ENCODE results near the gene ATP1A1.

ATP1A1 gene

DNA sequence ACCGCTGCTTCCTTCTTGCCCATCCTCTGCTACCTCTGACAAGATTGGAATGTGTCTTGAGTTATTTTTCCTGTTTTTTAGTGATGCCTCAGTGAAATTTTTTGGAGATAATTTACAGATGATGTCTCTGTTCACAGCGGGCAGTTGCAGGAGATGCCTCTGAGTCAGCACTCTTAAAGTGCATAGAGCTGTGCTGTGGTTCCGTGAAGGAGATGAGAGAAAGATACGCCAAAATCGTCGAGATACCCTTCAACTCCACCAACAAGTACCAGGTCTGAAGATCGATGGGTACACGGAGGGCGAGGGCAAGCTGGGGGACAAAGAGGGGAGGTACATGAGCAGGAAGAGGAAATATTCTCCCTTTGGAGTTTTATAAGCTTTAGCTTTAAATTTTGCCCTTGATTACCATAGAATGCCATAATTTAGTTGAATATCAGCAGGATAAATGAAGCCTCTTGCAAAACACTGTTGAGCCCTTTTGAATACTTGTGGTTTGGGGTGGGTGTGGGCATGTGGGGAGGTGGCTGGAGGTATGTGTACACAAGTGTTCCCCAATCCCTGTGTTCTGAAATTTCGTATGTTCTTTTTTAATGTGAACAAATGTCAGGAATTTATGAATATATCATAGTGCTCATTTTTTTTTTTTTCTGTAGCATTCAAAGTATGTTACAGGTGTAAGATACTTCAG is 19.8 kb downstream of the ATP1A1 start:
- DNase-seq = no peak

DNA sequence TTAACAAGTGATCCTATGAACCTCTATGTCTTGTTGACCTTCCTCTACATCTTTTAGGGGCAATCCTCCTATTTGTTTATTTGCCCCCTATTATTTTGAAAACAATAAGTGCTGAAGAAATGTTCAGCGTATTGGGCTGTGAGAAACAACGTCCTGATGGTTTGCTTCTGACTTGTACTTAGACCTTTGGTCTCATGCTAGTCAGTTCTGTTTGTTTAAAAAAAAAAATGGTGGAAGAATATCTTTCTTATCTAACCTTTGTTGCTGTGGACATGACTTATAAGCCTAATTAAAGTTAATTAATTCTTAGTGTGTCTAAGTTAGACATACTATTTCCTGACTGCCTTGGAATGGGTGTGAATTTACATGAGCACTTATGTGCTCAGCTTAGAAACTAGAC is 20.7 kb downstream of the ATP1A1 start:
- no peak for DNase-seq

DNA sequence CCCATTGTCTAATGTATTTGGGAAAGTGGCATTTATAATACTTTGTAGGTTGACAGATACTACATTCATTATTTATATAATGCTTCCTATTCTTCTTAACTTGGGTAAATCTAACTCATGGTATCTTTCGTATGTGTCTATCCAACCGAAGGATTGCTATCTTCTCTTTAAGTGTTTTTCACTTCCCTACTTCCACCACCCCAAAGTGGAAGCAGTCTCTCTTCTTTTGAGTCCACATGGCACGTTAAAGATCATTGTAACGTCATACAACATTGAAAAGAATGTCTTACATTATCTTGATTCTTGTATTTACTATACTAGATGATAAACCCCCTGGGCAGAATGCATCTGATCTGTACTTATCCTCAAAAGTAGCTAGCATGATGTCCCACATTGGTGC is 21.2 kb downstream of the ATP1A1 start:
- DNase-seq = no peak

DNA sequence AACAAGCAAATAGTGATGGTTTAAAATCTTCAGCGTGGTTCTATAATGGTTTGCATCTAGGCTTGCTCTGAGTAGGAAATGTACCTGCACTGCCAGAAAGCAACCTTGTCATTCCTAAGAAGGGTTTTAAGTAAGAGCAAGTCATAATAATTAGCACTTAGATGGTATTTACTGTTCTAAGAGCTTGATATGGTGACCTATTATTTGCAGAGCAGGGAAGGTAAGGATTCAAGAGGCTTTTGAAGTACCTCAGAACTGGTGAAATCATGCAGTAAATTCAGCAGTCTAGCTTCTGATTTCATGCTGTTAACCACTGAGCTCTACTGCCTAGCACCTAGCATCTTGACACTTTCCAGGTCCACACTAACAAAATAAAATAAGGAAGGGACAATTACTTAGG is 23.7 kb downstream of the ATP1A1 start:
- no peak for DNase-seq

DNA sequence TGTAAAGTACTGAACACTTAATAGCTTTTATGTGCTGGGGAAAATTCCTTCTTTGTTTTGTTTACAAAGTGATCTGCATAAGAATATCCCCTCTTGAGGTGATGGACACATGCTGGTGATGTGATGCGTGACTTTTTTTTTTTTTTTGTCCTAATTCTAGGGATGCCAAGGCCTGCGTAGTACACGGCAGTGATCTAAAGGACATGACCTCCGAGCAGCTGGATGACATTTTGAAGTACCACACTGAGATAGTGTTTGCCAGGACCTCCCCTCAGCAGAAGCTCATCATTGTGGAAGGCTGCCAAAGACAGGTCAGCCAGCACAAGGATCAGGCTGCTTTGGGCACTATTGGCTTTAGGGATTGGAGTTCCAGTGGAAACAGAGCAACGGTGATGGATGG is 24.7 kb downstream of the ATP1A1 start:
- no peak for DNase-seq

DNA sequence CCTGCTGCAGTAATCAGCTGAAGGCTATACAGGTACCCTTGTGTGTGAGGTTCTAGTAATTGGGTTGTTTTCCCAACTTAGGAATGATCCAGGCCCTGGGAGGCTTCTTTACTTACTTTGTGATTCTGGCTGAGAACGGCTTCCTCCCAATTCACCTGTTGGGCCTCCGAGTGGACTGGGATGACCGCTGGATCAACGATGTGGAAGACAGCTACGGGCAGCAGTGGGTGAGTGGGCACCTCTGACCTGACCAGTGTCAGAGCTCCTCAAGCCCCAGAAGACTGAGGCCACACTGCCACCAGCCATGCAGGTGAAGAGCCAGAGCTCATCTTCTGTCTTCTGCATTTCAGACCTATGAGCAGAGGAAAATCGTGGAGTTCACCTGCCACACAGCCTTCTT is 27.7 kb downstream of the ATP1A1 start:
- DNase-seq = no peak

DNA sequence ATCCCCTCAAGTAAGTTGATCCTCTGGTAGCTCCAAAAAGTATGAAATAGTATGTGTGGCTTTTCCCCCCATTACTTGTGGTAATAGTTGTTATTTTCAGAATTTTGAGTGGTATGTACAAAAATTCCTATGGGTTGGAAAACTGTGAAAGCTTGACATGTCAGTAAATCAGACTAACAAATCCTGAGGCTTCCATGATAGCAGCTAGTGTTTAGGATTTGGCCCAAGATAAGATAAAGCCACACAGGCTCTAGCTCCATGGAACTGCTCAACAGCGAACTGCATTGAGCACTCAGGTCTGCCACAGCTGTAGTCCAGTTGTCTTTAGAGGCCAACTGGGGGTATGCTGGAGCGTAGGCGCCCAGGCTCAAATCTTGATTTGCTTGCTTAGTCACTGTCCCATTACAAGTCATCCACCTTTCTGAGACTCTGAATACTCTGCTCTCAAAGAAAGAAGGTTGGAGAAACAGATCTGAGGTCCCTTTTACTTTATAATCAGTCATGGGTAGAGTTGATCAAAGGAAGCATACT is 28.7 kb downstream of the ATP1A1 start:
- no peak for DNase-seq

DNA sequence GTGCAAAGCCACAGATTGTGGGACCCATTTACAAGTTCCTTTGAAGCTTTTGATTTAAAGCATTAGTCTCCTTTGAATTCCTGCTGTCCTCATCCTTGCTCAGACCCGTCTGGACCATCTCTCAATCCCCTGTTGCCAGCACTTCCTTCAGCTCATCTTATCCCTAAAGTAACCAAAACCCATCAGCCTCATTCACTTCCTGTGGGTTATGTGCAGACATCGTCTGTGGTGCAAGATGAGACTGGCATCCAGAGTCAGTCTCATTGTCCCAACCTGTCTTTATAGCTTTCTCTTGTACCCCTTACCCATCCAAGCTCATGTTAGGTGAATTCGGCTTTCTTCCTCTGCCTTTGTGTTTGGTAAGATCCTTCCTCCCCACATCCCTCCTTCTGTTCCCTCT is 29.3 kb downstream of the ATP1A1 start:
- no peak for DNase-seq

DNA sequence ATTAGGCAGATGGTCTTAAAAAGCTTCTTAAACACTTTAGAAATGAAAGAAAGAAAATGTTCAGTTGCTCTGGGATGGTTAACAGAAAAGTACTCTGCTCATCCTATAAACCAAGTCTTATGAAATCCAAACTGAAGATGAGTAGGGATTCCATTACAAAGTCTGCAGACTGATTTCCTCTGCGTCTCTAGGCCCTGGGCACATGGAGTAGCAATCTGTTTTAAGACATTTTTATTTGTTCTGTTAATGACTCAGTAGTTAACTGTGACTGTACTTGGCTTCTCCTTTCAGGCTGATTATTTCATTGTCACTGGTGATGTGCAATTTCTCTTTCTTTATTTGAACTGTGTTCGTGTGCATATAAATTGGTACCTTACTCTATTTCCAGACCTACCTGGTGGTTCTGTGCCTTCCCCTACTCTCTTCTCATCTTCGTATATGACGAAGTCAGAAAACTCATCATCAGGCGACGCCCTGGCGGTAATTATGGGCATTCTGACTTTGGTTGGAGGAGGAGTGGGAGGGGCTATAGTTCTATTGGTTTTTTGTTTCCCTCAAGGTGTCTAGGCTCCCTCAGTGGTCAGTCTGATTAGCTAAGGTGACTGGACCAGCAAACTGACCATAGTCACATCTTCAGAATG is 30.6 kb downstream of the ATP1A1 start:
- DNase-seq = no peak

DNA sequence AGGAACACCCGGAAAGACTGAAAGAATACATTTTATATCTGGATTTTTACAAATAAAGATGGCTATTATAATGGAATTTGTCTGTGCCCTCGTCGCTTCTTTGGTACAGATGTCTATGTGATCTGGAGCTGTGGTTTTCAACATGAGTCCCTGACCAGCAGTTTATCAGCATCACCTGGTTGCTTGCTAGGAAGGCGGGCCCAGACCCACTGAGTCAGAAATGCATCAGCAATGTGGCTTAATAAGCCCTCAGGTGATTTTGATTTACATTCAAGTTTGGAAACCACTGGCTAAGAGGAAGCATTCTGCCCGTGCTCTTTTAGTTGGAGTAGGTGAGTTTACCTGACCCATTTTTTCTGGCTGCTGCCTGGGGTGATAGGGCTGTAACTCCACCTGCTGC is 31.7 kb downstream of the ATP1A1 start:
- DNase-seq = no peak

DNA sequence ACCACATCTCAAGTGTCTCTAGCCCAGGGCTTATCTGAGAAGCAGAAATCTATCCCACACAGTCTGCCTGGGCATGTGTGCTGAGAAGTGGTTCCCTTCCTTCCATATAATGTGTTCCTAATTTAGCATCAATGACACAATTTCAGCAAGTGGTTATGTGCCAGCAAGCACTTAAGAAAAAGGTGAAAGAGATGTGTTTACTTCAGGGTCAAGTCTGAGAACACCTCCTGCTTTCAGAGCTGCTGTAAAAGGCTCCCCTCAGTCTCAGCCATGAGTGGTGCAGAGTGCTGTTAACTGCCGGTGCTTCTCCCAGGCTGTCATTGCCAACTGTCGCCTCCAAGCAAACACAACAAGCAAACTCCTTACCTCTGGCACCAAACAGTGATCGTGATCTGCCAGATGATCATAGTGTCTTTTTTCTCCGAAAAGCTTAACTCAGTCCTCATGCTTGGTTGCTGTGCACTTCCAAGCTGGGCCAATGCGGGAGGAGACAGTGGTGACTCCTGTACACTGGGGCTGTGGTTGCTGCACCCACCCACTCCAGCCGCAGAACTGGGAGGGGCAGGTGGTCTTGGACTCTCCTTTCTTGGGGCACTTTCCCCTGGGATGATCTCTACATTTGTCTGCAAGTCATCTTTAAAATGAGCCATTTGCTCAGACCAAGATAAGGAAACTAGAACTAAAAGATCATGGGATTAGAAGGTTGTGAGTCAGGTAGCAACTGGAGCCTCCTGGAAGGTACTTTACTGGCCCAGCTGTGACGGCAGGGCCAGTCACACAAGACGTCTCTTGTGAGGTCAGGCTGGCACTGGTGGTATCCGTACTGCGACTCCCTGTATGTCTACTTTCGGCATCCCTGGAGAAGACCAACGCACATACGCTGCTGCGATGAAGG is 32.4 kb downstream of the ATP1A1 start:
- DNase-seq = no peak

DNA sequence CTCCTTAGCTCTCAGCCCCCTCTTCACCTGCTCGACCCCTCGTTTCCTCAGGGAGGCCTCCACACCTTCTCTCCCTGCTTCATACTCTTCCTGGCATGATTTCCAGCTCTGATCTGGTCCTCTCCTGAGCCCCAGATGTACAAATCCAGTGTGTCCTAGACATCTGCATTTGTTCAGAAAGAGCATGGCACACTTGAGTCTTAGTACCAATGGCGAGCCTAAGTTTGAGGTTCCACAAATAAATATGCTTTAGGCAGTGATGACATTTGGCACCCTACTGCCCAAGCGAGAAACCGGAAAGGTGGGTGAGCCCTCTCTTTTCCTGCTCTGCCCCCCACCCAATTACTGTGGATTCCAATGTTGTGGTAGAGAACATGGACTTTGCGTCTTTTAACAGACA is 34.0 kb downstream of the ATP1A1 start:
- no peak for DNase-seq

DNA sequence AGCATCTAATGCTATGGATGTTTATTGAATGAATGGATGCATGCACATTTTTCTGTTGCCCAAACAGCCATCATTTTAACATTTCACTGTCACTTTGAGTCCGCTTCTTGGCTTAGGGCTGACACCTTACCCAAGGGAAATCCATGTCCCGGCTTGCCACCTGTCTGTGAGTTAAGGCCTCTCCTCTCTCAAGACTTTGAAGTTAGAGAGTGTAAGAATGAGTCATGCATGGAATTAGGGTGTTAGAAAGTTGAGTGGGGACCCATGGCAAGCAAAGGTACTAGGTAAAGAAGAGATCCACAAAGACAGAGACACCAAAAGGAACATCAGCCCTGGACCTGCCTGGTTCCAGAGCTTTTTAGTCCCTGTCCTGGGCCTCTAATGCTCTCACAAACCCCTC is 35.1 kb downstream of the ATP1A1 start:
- no peak for DNase-seq

DNA sequence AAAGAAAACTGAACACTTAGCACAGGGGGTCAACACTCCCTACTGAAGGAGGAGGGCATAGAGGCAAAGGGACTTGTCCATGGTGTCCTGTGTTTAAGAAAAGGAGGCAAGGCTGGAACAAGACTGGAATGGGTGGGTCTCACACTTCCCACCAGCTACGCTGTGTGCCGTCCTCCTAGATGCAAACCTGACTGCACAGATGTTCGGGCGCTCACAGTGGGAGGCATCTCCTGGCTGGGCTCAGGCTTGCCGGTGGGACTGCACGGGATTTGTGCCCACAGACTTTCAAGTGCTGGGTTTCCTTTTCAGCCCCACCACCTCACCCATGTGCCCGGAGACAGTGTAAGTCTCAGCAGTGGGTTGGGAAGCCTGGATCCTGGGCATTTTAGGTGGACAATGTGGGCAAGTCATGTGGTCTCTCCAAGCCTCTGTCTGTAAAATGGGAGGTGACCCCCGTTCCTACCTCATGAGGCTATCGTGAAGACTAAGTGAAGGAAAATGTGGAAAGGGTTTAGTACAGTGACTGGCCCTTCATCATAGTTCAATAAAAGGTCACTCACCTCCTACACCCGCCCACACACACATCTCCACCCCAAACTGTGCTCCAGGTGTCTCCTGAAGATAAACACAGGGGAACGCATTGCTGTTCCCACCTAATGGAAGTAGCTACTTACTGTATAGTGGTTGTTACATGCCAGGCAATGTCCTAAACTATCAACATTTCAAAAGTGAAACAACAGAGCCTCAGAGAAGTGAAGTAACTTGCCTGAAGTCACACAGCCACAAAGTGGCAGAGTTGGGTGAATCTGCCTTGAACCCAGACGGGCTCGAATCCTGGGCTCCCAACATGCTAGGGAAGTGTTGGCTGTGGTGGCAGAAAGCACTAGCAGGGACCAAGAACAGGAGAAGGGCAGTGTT is 36.0 kb downstream of the ATP1A1 start:
- DNase-seq = no peak

DNA sequence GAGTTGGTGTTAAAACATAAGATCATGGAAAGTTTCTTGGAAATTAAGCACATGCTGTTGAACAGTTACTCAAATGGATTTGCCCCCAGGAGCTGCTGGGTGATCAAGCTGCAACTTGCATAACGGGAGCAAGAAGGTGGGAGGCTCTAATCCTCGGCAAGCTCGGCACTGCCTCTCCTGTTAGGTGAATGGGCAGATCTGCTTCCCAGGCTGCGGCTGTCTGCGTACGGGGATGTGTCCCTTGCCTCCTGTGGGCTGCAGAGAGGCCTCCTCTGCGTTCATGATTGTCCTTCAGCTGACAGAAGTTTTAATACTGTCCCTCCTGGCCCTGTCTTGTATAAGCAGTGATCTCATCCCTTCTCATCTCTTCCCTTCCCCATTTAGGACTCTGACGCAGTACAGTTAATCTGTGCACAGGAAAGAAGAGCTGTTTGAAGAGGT is 36.7 kb downstream of the ATP1A1 start:
- no peak for DNase-seq

DNA sequence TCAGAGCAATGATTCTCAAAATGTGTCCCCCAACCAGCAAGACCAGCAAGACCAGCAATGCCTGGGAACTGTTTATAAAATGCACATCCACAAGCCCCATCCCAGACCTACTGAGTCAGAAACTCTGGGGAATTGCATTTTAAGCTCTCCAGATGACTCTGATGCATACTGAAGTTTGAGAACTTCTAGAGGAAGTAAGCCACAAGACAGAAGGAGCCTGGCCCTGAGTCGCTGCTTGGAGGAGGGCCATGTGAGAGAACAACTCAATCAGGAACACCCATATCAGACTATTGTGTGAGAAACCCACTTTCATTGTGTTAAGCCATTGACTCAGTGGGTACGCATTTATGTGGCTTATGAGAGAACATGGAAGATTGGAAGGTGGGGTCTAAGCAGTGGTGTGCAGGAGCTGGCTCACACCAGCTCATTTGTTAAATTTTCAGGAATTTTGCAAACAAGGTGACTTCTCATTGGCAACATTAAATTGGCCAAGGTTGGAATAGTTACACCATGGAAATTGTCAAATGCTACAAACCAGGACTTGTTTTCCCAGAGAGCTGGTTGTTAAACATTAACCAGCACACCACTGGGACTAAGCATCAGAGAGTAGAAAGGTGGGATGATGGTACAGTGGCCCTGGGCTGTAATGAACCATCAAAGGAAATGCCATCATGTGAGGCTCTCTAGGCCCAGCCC is 38.9 kb downstream of the ATP1A1 start:
- no peak for DNase-seq

DNA sequence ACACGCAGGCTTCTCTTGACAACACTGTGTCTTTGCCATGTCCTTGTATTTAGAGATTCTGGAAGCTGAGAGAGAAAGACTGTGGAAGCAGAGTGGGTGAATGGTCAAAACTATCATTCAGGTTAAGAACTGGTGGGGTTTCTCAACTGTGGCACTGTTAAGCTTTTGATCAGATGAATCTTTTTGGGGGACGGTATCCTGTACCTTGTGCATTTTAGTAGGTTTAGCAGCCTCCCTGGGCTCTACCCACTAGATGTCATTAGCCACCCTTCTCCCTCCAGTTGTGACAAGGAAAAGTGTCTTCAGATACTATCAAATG is 39.4 kb downstream of the ATP1A1 start:
- DNase-seq = no peak

DNA sequence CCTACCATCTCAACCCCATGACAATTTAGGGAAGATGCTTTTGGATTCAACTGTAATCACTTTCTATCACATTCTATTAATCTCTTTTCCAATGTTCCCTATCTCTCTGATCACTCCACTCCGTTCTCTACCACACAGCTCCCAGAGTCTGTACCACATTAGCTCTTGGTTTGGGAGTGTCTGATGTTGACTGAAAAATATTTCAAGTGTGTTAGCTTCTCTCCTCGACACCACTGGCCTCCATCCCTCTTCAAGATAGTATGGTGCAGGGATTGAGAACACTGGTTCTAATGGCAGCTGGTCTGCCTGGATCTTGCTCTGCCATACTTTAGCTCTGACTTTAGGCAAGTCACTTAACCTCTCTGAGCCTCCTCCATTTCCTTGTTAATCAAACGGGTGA is 39.9 kb downstream of the ATP1A1 start:
- DNase-seq = no peak

DNA sequence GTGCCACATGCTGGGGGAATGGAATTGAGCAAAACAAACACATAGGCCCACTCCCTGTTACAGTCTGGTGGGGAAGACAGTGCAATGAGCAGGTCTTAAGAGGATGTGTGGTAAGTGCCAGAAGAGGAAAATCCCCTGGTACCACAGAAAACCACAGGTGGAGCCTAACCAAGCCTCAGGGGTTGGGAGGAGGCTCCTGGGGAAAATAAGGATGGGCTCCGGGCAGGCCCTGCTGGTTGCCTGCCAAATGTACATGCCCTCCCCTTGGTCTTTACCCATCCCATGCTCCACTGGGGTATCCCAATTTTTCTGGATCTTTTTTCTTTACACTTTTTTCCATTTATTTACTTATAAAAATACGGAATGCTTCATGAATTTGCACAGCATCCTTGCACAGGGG is 40.4 kb downstream of the ATP1A1 start:
- DNase-seq = no peak

DNA sequence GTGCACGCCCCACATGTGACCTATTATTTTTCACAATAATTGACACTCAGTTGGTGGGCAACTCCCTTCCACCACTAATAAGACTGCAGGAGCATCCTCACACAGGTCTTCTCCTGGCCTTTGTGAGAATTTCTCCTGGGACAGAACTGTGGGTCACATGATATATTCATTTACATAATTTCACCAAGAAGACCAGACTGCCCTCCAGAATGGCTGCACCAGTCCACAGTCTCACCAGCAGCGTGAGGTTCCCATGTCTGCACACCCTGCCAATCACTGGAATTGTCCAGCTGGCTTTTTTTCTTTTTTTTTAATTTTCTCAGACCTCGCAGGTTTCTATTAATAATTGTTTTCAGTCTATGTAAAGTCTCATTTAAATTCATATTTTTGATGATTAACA is 41.3 kb downstream of the ATP1A1 start:
- no peak for DNase-seq

DNA sequence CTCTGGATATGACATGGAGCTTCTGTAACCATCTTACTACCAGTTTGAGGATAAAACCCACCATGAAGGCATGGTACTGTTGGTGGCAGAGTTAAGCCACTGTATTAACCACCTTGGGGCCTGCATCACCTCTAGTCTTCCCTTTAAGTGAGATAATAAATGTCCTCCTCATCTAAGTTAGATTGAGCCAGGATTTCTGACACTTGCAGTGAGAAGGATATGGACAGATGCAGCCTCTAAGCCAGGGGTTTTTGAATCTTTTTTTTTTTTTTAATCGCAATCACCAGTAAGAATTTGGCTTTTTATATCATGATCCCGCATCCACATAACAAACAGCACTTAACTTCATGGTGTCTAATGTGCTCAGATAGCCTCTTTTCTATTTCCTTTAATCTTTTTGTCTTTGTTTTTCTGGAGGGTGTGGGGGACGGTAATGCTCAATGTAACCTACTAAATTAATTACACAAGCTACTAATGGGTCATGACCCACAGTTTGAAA is 42.2 kb downstream of the ATP1A1 start:
- no peak for DNase-seq

Data from NCI-H146 (cell line).